GM19043 (cell line): ENCODE measurements around the gene RHBG.
"Not testable (repeated sequence)": the region's sequence is repeated elsewhere in the genome, so short reads cannot be mapped to it uniquely, and the experiment has no call there.

ENCODE experiments used
- ATAC-seq: cut with Tn5 transposase; IDR thresholded peaks from one replicate; pipeline ENCODE4 v1.9.1; 2021; ENCODE audit warnings: low read depth; ENCODE audit not compliant: unreplicated experiment

RHBG gene

DNA sequence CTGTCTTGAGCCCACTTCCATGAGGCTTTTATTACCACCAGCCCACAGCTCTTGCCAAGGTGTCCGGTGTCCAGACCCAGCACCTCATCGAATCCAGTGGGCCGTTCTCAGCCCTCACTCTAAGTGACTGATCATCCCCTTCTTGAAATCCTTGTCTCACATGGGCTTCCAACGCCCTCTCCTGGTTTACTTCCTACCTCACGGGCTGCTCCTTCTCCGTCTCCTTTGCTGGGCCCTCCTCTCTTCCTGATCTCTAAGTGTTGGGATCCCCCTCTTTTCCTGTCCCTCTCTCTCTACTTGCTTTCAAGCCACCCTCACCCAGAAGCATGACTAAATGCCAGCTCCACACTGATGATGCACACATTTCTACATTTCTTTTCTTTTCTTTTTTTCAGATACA is 9.0 kb upstream of the RHBG start:
- ATAC-seq, result no peak

DNA sequence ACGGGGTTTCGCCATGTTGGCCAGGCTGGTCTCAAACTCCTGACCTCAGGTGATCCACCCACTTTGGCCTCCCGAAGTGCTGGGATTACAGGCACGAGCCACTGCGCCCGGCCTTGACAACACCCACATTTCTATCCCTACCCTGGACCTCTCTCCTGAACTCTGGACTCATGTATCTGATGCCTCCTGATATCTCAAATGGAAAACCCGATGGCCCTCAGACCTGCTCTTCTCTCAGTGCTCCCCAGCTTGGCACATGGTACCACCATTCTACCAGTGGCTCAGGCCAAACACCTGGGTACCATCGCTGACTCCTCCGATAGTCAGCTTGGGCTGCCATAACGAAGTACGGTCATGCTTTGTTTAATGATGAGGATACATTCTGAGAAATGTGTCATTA is 8.5 kb upstream of the RHBG start:
- ATAC-seq, result no peak

DNA sequence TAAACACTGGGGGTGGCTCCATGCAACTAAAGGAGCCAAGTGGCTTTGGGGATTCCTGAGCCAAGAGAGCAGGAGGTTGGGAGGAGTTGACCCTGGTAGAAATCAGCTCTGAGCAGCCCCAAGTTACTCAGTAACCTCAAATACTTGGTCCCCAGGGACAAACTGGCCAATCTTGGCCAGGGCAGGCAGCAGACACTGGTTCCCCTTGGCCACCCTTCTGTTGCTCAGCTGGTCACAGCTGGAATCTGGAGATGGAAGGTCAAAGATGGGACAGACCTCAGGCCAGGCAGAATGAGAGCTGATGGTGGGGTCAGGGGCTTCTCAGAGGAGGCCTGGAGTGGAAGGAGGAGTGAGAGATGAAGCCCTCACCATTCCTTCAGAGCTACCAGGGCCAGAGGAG is 3.3 kb upstream of the RHBG start:
- no peak for ATAC-seq

DNA sequence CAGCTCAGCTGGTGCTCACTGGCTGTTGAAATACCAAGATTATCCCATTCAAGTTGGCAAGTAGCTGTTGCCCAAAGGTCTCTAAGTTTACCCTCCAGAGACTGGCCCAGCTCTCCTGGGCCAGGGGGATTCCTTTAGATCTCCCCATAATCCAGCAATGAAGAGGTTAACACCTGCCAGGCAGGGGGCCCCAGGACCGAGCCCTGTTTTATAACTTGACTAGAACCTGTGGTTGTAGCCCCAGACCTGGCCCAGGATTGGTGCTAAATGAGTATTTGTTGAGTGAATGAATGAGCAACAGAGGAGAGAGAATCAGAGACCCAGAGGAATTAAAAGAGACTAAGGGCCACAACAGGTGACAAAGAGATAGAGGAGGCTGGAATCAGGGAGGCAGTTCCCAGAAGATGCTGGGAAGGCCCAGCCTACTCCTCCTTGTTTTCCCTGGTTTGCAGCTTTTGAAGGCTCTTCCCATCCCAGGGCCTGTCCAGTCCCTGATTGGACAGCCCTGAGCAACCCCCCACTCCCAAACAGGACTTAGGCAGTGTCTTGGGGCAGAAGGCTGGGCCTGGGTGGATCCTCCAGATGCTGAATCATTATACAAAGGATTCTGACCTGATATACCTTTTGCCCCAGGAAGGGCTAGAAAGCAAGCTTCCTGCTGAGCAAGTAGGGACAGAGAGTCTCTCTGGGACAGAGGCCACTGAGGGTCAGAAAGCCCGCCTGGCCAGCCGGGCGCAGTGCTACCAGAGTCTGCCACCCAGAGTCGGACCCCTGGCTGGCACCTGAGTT is 2.4 kb upstream of the RHBG start:
- ATAC-seq, result no peak

DNA sequence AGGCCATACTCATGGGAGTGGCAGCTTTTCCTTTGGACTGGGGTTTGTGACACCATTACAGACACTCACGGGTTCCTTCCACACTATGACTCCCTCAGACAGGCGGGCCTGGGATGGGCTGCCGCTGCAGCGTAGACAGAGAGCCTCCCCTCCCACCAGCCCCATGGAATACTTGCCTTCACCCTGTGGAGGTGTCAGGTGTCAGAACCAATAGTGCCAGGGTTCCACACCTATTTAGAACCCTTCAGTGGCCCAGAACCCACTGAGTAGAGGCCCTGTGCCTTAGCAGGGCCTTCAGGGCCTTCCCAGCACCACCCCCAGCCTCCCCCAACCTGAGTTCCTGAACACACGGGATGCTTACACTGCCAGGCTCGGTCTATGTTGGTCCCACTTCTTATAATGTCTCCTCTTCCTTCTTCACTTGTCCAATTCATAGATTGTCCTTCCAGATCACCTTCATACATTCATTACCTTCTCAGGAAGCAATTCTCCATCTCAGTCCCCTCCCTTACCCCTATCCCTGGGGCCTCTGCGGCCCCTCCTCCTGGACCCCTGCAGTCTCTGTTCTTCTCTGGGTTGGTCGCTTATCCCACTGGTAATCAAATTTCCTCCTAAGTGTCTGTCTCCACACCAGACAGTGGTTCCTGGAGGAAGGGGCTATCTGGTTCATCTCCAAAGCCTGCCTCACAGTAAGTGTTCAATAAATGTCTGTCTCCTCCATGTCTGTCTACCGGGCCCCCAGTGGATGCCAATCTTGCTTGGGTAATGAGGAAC is 1.4 kb upstream of the RHBG start:
- ATAC-seq, result no peak

DNA sequence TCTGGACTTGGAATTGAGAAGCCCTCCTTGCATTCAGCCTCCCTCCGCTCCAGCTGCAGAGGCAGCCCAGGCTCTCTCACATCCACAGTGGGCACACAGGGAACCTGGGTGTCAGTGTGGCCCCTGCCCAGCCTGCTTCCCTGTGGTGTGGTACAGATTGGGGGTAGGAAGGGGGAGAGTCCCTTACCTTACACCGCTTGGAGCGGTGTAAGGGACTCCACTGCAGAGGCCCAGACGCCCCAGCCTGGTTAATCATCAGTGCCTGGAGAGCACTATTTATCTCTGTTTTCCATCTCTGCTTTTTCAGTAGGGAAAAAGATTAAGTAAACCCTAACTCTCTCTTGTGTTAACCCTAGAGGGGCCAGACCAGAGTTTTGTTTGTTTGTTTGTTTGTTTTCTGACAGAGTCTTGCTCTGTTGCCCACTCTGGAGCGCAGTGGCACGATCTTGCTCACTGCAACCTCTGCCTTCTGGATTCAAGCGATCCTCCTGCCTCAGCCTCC is 803 bp upstream of the RHBG start:
- no peak for ATAC-seq

DNA sequence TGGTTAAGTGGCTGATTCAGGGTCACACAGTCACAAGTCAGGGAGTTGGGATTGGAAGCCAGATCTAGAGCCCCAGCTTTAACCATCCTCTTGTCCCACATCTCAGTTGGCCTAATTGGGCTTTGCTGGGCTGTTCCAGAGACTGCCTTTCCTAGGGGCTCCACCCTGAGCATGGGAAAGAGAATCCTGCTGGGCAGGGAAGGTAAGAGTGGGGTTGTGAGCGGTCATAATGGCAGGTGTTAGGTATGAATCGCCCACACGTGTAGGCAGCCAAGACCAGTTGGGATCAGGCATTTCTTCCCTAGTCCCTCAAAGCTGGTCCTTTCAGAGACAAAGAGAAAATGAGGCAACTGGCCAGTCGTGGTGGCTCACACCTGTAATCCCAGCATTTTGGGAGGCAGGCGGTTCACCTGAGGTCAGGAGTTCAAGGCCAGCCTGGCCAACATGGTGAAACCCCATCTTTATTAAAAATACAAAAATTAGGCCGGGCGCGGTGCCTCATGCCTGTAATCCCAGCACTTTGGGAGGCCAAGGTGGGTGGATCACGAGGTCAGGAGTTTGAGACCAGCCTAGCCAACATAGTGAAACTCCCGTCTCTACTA is 775 bp downstream of the RHBG start:
- ATAC-seq, result not testable (repeated sequence)

DNA sequence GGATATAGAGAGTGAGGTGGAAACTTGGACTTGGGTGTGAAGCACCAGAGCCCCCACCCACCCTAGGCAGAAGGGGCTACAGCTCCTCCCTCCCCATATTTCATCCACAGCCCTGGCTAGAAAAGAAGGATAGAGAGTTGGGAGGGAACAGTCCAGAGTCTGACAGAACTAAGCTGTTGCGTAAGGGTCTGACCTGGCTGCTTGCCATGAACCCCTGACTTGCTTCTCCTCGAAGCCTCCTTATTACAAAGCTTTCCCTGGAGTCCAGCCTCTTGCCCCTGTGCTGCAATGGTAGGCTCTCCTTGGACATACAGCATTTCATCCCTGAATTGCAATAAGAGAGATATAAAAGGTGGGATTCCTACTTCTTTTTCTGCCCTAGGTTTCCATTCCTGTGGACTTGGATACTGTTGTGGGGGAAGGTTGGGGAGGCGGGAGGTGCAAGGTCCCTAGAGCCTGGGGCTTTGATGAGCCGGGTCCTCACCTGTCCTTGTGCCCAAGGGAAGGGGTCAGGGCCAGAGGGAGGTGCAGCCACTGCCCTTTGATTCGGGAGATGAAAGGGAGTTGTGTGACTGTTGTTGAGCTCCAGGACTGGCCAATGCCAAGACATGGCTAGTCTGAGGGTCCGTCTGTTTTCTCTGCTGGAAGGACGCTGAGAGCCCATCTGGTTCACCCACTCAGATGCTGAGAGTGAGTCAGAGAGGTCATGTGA is 2.7 kb downstream of the RHBG start:
- no peak for ATAC-seq

DNA sequence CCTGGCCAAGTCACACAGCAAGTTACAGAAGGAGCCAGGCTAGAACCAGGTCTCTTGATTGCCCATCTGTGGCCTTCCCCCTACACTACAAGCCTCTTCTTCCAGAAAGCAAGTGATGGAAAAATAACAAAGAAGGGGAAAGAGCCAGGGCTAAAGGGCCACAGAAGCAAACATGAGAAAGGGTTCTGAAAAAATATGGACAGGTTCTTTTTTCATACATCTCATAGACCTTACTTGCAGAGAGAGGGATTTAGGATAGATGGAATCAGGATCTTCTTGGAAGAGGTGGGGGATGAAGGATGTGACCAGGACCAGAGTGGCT is 3.2 kb downstream of the RHBG start:
- ATAC-seq, result no peak

DNA sequence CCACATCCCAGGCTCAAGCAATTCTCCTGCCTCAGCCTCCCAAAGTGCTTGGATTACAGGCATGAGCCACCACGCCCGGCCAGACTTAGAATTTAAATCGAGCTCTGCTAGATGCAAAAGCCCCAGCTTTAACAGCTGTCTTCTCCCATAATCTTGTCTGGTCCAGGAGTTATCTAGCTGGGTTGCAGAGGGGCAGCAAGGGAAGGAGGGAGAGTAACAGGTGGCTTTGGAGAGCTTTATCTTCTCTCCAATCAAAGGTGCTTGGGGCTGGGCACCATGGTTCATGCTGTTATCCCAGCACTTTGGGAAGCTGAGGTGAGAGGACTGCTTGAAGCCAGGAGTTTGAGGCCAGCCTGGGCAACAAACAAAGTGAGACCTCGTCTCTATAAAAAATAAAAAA is 3.9 kb downstream of the RHBG start:
- ATAC-seq, result no peak

DNA sequence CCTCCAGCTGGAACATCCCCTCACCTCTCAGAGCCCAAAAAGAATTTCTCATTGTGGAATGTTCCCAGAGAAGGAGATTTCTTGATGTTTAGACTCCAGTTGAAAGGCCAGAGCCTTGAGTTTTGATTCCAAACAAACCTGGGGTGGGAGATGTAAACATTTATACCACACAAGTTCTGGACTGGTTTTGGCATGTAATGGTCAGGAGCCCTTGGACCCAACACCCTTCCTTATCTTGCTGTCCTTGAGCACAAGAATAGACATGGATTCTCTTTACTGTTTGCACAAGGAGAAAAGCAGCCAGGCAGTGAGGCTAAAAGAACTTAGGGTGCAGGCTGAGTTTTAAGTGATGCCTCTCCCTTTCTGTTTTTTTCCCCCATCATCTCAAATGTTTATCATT is 4.5 kb downstream of the RHBG start:
- no peak for ATAC-seq

DNA sequence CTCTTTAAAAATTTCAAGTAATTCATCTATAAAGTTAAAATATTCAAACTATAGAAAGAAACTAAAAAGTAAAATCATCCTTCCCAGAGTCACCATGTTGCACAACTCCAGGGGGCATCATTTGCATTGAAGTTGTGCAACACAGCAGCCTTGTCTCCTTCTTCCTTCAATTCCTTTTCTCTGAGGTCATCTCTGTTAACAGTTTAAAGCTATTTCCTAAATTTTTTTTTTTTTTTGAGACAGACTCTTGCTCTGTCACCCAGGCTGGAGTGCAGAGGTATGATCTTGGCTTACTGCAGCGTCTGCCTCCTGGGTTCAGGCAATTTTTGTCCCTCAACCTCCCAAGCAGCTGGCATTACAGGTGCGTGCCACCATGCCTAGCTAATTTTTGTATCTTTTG is 7.1 kb downstream of the RHBG start:
- no peak for ATAC-seq

DNA sequence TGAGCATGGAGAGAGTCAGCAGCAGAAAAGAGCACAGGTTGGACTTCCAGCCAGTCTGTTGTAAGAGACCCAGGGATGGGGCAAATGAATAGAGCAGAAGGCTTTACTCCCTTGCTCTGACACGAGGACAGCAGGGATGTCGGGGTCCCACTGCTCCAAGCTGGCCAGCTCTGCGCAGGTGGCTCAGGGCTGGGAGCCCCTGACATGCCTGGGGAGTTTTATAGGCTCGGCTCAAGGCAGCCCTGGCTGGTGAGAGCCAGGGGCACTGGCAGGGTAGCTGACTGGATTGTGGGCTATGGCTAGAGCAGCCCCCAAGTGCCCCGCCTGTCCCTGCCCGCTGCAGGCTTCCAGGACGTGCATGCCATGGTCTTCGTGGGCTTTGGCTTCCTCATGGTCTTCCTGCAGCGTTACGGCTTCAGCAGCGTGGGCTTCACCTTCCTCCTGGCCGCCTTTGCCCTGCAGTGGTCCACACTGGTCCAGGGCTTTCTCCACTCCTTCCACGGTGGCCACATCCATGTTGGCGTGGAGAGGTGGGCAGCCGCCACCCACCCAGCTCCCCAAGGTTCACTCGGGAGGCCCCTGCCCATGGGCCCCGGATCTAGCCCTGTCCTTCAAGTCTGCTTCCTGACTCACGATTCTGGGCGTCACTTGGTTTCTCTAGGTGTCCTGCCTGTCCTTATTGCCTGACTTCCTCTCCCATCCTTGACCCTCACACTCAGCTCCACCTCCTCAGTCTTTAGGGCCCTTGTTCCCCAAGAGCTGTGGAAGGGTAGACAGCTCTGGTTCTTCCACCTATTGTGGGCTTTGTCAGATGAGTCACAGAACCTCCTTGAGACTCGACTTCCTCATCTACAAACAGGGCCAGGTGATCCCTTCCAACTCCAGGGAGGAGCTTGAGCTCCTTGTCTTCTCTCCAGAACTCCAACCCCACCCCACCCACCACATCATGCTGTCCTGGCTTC is 8.2 kb downstream of the RHBG start:
- no peak for ATAC-seq

DNA sequence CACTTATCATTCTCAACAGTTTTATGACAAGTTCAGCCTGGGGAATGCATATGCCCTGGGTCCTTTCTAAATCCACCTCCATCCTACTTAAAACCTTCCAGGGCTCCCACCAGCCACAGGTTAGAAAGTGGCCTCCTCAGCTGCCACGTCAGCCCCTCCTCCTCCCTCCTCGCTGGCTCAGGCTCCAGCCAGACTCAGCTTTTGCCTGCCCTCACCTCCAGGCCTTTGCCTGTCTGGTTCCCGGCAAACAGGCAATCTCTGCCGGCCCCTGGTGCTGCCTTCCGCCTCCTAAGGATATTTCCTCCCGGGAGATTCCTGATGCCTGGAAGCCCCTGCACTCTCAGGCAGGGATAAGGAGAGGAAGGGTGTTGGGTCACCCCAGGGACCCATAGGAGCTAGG is 9.5 kb downstream of the RHBG start:
- no peak for ATAC-seq

DNA sequence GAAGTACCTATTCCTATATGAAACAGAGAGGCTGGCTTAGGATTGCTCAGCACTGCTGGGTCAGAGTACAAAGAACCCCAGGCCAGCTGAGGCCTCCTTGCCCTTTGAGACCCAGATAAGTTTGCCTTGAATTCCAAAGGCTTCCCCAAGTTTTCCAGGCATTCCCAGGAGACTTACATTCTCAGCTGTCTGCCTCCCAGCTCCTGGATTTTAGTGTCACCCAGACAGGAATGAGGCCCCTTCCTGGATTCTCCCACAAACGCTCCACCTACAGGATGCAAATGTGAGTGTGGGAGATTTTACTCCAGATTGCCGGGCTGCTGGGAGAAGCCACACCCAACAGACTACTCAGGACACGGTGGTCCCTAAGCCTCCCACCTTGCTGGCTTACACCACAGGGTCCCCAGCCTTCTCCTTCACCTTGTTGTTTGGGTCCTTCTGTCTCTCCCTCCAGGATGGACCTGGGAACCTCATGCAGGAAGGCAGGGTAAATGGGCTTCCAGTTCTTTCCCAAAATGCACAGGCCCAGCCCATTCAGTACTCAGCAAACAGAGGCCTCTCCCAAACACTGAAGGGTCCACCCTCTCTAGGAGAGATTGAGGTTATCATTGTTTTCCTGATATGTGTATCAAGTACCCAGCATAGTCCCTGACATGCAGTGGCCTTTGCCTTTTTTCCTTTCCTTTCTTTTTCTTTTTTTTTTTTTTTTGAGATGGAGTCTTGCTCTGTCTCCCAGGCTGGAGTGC is 10.6 kb downstream of the RHBG start:
- no peak for ATAC-seq

DNA sequence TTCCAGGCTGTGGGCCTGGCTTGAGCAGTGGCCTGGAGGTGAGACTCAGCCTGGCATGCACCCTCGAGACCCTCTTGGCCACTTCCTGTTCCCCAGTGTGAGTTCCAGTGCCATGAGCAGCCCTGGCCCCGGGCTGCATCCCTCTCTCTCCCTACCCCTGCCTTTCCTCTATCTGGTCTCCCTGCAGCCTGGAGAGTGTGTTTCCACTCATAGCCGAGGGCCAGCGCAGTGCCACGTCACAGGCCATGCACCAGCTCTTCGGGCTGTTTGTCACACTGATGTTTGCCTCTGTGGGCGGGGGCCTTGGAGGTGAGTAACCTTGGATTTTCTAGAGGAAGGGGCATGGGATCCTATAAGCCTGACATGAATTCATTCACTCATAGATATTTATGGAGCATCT is 13.6 kb downstream of the RHBG start:
- no peak for ATAC-seq

DNA sequence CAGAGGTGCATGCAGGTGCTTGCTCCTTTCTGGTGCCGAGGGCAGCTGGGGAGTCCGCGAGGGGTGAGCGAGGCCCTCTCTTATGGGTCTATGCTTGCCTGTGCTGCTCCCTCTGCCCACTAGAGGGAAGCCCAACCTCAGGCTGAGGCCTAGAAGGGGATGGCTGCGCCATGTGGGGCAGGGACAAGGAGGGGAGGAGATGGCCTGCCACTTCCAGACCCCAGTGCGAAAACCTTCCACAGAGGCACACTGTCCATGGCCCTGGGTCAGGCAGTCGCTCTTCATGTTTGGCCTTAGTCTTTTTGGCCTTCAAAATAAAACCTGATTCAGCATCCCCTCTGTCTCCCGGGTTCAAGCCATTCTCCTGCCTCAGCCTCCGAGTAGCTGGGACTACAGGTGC is 14.0 kb downstream of the RHBG start:
- ATAC-seq, result no peak

DNA sequence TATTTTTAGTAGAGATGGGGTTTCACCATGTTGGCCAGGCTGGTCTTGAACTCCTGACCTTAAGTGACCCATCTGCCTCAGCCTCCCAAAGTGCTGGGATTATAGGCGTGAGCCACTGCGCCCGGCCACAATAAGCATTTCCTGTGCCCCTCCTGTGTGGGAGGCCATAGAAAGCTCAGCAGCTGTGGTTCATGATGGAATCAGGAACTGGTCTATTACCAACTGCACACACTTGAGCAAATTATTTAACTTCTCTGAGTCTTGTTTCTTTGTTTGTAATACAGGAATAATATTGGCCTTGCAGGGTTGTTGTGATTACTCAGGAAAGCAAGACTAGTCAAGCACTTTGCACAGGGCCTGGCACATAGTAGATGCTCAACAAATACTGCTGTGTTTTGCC is 15.0 kb downstream of the RHBG start:
- no peak for ATAC-seq

DNA sequence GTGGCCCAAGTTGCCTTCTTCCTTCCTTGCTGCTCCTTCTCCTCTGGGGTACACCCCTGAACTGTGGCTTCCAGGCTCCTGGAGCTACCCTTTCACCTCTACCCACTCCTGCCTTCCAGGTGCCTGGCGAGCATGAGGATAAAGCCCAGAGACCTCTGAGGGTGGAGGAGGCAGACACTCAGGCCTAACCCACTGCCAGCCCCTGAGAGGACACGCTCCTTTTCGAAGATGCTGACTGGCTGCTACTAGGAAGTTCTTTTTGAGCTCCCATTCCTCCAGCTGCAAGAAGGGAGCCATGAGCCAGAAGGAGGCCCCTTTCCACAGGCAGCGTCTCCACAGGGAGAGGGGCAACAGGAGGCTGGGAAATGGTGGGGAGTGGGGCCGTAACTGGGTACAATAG is 15.6 kb downstream of the RHBG start:
- no peak for ATAC-seq
